Spleen (tissue), 11 donors: ENCODE measurements around the gene RAD23B. TPM values are rescaled to one million over a fixed set of nuclear protein-coding genes. Genes with fewer than 3 reads are reported as not detected.
A peak's percentile ranks its signal among the peaks of the same experiment; 100 is the strongest.

ENCODE experiments used
- DNase-seq: peaks from one replicate; pipeline ENCODE4 v3.0.0-alpha.2; 2020
- H3K27ac ChIP-seq, 8 donors: fragments of 200-600 bp; sonication (generic) in 7 of 8; 1 replicate in 4 of 8; 2 replicates in 4 of 8; pipeline versions ENCODE4 v1.5.0 to v1.8.0; 2016 to 2021; ENCODE audit warnings: inconsistent platforms in 4 of 8, mild to moderate bottlenecking in 4 of 8, moderate library complexity in 1 of 8
- H3K27me3 ChIP-seq, 7 donors: fragments of 200-600 bp; sonication (generic) in 6 of 7; replicated peaks in 1 of 7; 1 replicate in 4 of 7; 2 replicates in 3 of 7; pipeline versions ENCODE4 v1.5.0 to v1.8.0; 2016 to 2021; ENCODE audit warnings: inconsistent platforms in 3 of 7, mild to moderate bottlenecking in 1 of 7
- H3K36me3 ChIP-seq, 6 donors: fragments of 200-600 bp; sonication (generic) in 5 of 6; 1 replicate in 4 of 6; 2 replicates in 2 of 6; pipeline versions ENCODE4 v1.5.0 to v1.8.0; 2016 to 2021; ENCODE audit warnings: inconsistent platforms in 2 of 6
- H3K4me1 ChIP-seq, 6 donors: fragments of 200-600 bp; sonication (generic) in 5 of 6; 1 replicate in 3 of 6; 2 replicates in 3 of 6; pipeline versions ENCODE4 v1.5.0 to v1.8.0; 2016 to 2021; ENCODE audit warnings: inconsistent platforms in 3 of 6
- H3K4me3 ChIP-seq, 8 donors: fragments of 200-600 bp; sonication (generic) in 7 of 8; 1 replicate in 4 of 8; 2 replicates in 4 of 8; pipeline versions ENCODE4 v1.5.0 to v1.8.0; 2016 to 2021; ENCODE audit warnings: inconsistent platforms in 4 of 8, mild to moderate bottlenecking in 4 of 8, moderate library complexity in 2 of 8
- H3K9me3 ChIP-seq, 8 donors: fragments of 200-600 bp; sonication (generic) in 7 of 8; 1 replicate in 4 of 8; 2 replicates in 4 of 8; pipeline versions ENCODE4 v1.5.0 to v1.8.0; 2016 to 2021; ENCODE audit warnings: inconsistent platforms in 4 of 8
- POLR2A ChIP-seq, 3 donors: fragments of 450-650 bp; IDR thresholded peaks; one replicate each; pipeline ENCODE4 v1.5.1; 2017; ENCODE audit warnings: antibody characterized with exemption in 3 of 3, mild to moderate bottlenecking in 1 of 3
- POLR2AphosphoS5 ChIP-seq, 3 donors: sonication (generic); formaldehyde crosslinking; IDR thresholded peaks; one replicate each; pipeline ENCODE4 v1.5.1; 2017; ENCODE audit warnings: antibody characterized with exemption in 3 of 3
- WGBS, 5 donors: extraction: QIAGEN DNeasy Blood & Tissue Kit in 3 of 5; methylation state at CpG; one replicate each; pipeline versions ENCODE4 v1.1.5 to v1.1.7; 2013 to 2018; 5-methylcytosine and 5-hydroxymethylcytosine counted together
- intact Hi-C: fragments of 100-400 bp; cut with DNase I; formaldehyde crosslinking; loops from one replicate; pipeline ENCODE4 v1.15.0; 2023; ENCODE audit warnings: low total_unique reads
- polyA plus RNA-seq, 3 donors: library from polyadenylated mRNA; stranded (reverse); fragments of 200-250 nt; gene quantifications; one replicate each; pipeline ENCODE4 v1.2.1, GENCODE V29; 2013
- total RNA-seq, 7 donors: library from RNA; depleted of rRNA in 3 of 7; stranded (reverse); fragments of >200 nt in 3 of 7; fragmentation: NEBNext Ultra II Directional in 4 of 7; extraction: Animal tissue kit (Norgen Biotek cat#: 25700) in 4 of 7; gene quantifications; one replicate each; pipeline versions ENCODE4 v1.1.0 to v1.2.1, GENCODE V29; 2016 to 2021
- TF ChIP-seq, protein P1 (sequence below), 11 experiments: fragments of 200-600 bp in 7 of 11; fragments of 450-650 bp in 4 of 11; sonication (generic) in 4 of 11; IDR thresholded peaks in 8 of 11; conservative IDR thresholded peaks in 3 of 11; 1 replicate in 7 of 11; 2 replicates in 4 of 11; pipeline versions ENCODE4 v1.4.0 to v1.8.0; 2016 to 2021; ENCODE audit warnings: antibody characterized with exemption in 11 of 11, inconsistent platforms in 4 of 11, mild to moderate bottlenecking in 1 of 11
- donor health status: healthy with polysubstance abuse.
- donor health status: DM: no; HTN: no; CAD: no; lungs with moderate emphysema.
- donor health status: DM: no; HTN: no; CAD: no.
- donor health status: Bipolar disorder and iron deficiency.
- donor health status: healthy.
- donor health status: DM: no; HTN: no; CAD: no.
- donor health status: DM: yes; HTN: yes; CAD: no.

The RAD23B gene
- total and polyA plus RNA-seq, 10 donors, result 21.3 to 91.9 (median 64.5) TPM

DNA sequence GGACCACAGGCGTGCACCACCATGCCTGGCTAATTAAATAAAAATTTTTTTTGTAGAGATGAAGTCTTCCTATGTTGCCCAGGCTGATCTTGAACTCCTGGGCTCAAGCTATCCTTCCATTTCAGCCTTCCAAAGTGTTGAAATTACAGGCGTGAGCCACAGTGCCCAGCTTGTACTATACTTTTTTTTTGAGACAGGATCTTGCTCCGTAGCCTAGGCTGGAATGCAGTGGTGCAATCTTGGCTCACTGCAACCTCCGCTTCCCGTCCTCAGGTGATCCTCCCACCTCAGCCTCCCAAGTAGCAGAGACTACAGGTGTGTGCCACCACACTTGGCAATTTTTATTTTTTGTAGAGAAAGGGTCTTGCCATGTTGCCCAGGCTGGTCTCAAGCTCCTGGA is 5.3 kb upstream of the RAD23B start:
- DNase-seq, result no peak
- peak overlapping the region in 1 of 8 donors; percentile 100 for H3K27ac ChIP-seq
- intact Hi-C loops, result no loop called here
- WGBS, 5 donors, result 83 to 94% (median 89%) methylated on average over 5 of the region's 5 CpGs
- H3K27me3 ChIP-seq, result peaks cover 0 to 6% (median 0%) of the 10 kb centered on the region in 7 donors
- TF ChIP-seq POLR2A (IDR thresholded peaks at IDR 0.05) (no peak), POLR2AphosphoS5 (IDR thresholded peaks at IDR 0.05) (no peak)
- TF ChIP-seq, protein P1, sequence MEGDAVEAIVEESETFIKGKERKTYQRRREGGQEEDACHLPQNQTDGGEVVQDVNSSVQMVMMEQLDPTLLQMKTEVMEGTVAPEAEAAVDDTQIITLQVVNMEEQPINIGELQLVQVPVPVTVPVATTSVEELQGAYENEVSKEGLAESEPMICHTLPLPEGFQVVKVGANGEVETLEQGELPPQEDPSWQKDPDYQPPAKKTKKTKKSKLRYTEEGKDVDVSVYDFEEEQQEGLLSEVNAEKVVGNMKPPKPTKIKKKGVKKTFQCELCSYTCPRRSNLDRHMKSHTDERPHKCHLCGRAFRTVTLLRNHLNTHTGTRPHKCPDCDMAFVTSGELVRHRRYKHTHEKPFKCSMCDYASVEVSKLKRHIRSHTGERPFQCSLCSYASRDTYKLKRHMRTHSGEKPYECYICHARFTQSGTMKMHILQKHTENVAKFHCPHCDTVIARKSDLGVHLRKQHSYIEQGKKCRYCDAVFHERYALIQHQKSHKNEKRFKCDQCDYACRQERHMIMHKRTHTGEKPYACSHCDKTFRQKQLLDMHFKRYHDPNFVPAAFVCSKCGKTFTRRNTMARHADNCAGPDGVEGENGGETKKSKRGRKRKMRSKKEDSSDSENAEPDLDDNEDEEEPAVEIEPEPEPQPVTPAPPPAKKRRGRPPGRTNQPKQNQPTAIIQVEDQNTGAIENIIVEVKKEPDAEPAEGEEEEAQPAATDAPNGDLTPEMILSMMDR (IDR thresholded peaks at IDR 0.05 in 8 of 11, conservative IDR thresholded peaks at IDR 0.05 in 3 of 11), result no peak
- peaks cover 4 to 28% (median 18%) of the 10 kb centered on the region in 6 donors for H3K4me1 ChIP-seq
- no peak overlapping the region for H3K4me3 ChIP-seq
- no peaks in the 10 kb centered on the region for H3K9me3 ChIP-seq
- H3K36me3 ChIP-seq, result no peaks in the 10 kb centered on the region

DNA sequence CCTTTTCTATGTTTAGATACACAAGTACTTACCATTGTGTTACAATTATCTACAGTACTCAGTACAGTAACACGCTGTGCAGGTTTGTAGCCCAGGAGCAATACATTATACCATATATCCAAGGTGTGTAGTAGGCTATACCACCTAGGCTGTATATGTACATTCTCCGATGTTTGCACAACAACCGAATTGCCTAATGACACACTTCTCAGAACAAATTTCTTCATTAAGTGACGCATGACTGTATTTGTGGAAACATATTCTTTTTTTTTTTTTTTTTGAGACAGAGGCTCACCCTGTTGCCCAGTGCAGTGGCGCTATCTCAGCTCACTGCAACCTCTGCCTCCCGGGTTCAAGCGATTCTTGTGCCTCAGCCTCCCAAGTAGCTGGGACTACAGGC is 4.0 kb upstream of the RAD23B start:
- no peaks in the 10 kb centered on the region for H3K27me3 ChIP-seq
- intact Hi-C loops, result no loop called here
- no peak for DNase-seq
- no peaks in the 10 kb centered on the region for H3K9me3 ChIP-seq
- H3K36me3 ChIP-seq, result no peaks in the 10 kb centered on the region
- H3K4me3 ChIP-seq, result no peak overlapping the region
- peaks cover 4 to 28% (median 19%) of the 10 kb centered on the region in 6 donors for H3K4me1 ChIP-seq
- WGBS, 5 donors, result 72 to 93% (median 89%) methylated on average over 7 of the region's 7 CpGs
- peak overlapping the region in 5 of 8 donors; percentile 14 to 100 (median 64) for H3K27ac ChIP-seq
- TF ChIP-seq POLR2A (IDR thresholded peaks at IDR 0.05) (no peak), POLR2AphosphoS5 (IDR thresholded peaks at IDR 0.05) (no peak)
- TF ChIP-seq, protein P1 (IDR thresholded peaks at IDR 0.05 in 8 of 11, conservative IDR thresholded peaks at IDR 0.05 in 3 of 11), result no peak

DNA sequence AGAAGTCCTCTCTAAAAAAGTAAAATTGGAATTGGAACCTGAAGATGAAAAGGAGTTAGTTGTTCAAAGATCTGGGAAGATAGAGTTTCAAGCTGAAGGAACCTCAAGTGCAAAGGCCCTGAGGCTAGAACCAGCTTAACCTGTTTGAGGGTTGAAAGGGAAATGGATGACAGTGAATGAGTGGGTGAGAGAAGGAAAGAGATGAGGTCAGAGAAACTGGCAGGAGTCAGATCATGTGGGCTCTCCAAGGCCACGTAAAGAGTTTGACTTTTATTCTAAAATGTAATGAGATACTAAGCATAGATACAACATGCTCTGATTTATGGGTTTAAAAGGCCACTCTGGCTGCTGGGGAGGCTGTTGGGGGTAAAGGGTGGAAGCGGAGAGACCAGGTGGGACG is 2.5 kb upstream of the RAD23B start:
- whole genome bisulfite sequencing, 5 donors, result 92 to 96% (median 93%) methylated on average over 3 of the region's 3 CpGs
- H3K4me3 ChIP-seq, result no peak overlapping the region
- H3K36me3 ChIP-seq, result no peaks in the 10 kb centered on the region
- H3K9me3 ChIP-seq, result no peaks in the 10 kb centered on the region
- peak overlapping the region in 7 of 8 donors; percentile 61 to 100 (median 100) for H3K27ac ChIP-seq
- no peaks in the 10 kb centered on the region for H3K27me3 ChIP-seq
- no peak for DNase-seq
- H3K4me1 ChIP-seq, result peaks cover 13 to 39% (median 31%) of the 10 kb centered on the region in 6 donors
- TF ChIP-seq POLR2A (IDR thresholded peaks at IDR 0.05) (no peak), POLR2AphosphoS5 (IDR thresholded peaks at IDR 0.05) (no peak)
- TF ChIP-seq, protein P1 (IDR thresholded peaks at IDR 0.05 in 8 of 11, conservative IDR thresholded peaks at IDR 0.05 in 3 of 11), result no peak
- intact Hi-C loops, result loop anchor here (10.0 kb wide), 1 partner anchor 54 kb away; no protein-coding TSS in a partner anchor

DNA sequence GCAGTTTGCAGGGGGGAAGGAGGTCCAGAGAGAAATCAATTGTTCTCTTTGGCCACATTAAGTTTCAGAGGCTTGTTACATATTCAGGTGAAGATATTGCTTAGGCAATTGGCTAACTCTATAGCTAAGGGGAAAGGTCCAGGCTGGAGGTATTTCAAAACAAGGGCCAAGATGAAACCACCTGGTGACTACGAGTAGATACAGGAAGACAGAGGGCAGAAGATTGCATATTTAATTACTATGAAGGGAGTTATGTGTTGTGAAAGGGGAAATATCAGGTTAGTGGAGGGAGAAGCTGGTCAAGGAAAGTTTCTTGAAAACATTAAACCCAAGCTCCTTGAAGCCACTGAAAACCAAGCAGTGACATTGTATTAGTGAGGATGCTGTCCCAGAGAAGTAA is 1.9 kb upstream of the RAD23B start:
- TF ChIP-seq POLR2A (IDR thresholded peaks at IDR 0.05), result no peak
- no peak for TF ChIP-seq POLR2AphosphoS5 (IDR thresholded peaks at IDR 0.05)
- TF ChIP-seq, protein P1 (IDR thresholded peaks at IDR 0.05 in 8 of 11, conservative IDR thresholded peaks at IDR 0.05 in 3 of 11), result no peak
- no peaks in the 10 kb centered on the region for H3K27me3 ChIP-seq
- H3K36me3 ChIP-seq, result no peaks in the 10 kb centered on the region
- H3K9me3 ChIP-seq, result no peaks in the 10 kb centered on the region
- peak overlapping the region in 1 of 8 donors; percentile 10 for H3K4me3 ChIP-seq
- H3K4me1 ChIP-seq, result peaks cover 19 to 45% (median 36%) of the 10 kb centered on the region in 6 donors
- 30 to 50% (median 32%) methylated on average over 1 of the region's 1 CpG for WGBS, 5 donors
- DNase-seq, result no peak
- intact Hi-C loops, result loop anchor here (10.0 kb wide), 1 partner anchor 54 kb away; no protein-coding TSS in a partner anchor
- peak overlapping the region in 7 of 8 donors; percentile 61 to 100 (median 100) for H3K27ac ChIP-seq
